Neural cell (in vitro differentiated cells): ENCODE measurements around the gene FGFR4.

ENCODE experiments used
- EZH2 ChIP-seq: fragments of 200-600, 300-800 bp; shearing (Covaris generic), sonication (generic); IDR thresholded peaks from 2 replicates; pipeline ENCODE4 v1.6.1; 2014; ENCODE audit warnings: antibody characterized with exemption, low read length, borderline replicate concordance, mild to moderate bottlenecking; ENCODE audit not compliant: insufficient read depth, poor library complexity, severe bottlenecking
- POLR2AphosphoS5 ChIP-seq: IDR thresholded peaks from 2 replicates; pipeline ENCODE4 v1.6.1; 2012
- TAF1 ChIP-seq: IDR thresholded peaks from 2 replicates; pipeline ENCODE4 v1.6.1; 2012; ENCODE audit warnings: low read depth
- TF ChIP-seq, protein P1 (sequence below): fragments of 450-650 bp; IDR thresholded peaks from 2 replicates; pipeline ENCODE4 v1.5.1; 2014; ENCODE audit warnings: antibody characterized with exemption, mild to moderate bottlenecking, moderate library complexity; ENCODE audit not compliant: poor library complexity, severe bottlenecking

DNA sequence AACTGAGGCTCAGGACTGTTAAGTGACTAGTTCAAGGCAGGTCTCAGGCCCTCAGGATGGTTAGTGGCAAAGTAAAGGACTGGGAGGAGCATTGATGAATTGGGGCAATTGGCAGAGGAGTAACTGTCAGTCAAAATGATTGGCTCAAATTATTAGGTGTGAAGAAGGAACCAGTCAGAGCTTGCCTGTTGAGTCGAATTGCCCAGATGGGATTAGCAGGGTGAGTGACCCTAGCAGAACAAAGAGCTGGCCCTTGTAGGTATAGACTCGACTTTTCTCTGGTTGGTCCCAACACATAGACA, 44.3 kb downstream of the FGFR4 start:
- TF ChIP-seq, protein P1, sequence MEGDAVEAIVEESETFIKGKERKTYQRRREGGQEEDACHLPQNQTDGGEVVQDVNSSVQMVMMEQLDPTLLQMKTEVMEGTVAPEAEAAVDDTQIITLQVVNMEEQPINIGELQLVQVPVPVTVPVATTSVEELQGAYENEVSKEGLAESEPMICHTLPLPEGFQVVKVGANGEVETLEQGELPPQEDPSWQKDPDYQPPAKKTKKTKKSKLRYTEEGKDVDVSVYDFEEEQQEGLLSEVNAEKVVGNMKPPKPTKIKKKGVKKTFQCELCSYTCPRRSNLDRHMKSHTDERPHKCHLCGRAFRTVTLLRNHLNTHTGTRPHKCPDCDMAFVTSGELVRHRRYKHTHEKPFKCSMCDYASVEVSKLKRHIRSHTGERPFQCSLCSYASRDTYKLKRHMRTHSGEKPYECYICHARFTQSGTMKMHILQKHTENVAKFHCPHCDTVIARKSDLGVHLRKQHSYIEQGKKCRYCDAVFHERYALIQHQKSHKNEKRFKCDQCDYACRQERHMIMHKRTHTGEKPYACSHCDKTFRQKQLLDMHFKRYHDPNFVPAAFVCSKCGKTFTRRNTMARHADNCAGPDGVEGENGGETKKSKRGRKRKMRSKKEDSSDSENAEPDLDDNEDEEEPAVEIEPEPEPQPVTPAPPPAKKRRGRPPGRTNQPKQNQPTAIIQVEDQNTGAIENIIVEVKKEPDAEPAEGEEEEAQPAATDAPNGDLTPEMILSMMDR: no peak
- TF ChIP-seq EZH2 (no peak), TAF1 (no peak), POLR2AphosphoS5 (no peak)
